GM19395 (cell line): ENCODE results near the gene B3GALNT1.

Source experiments
- ATAC-seq: cut with Tn5 transposase; IDR thresholded peaks from one replicate; pipeline ENCODE4 v1.9.1; 2021; ENCODE audit warnings: mild to moderate bottlenecking, moderate library complexity; ENCODE audit not compliant: unreplicated experiment

B3GALNT1 gene

DNA sequence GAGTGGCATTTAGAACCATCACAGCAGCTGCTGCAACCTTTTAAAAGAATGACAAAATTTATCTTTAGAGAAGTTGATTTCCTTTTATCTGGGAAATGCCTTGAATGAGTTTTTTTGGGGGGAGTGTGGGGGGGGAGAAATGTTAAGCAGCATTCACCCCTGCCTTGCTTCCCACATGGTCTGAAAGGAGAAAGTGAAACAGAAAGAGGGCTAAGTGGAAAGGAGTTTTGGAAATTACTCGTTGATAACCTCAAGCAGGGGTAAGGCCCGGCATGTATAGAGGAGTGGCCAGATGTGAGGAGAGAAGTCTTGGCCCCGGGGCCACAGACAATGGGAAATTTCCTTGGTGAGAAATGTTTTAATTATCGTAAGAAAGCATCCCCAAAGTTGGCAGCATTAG is 23.5 kb downstream of the B3GALNT1 start:
- ATAC-seq, result peak; percentile 93

DNA sequence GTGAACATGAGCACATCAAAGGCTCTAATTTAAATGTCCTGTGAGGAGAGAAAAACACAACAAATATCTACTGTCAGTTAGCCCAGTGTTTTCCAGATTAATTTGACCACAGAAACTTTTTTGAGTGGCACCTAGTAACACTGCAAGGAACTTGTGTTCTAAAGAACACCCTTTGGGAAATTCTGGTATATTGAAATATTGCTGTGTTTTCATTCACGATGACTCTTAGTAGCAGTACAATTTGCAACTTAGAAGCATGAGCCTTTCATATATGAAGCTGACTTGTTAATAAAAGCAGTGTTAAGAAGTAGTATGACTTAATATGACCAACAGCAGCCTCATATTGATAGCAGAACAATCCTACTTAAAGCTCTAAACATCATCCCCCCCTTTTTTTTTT is 32.0 kb downstream of the B3GALNT1 start:
- ATAC-seq, result no peak

DNA sequence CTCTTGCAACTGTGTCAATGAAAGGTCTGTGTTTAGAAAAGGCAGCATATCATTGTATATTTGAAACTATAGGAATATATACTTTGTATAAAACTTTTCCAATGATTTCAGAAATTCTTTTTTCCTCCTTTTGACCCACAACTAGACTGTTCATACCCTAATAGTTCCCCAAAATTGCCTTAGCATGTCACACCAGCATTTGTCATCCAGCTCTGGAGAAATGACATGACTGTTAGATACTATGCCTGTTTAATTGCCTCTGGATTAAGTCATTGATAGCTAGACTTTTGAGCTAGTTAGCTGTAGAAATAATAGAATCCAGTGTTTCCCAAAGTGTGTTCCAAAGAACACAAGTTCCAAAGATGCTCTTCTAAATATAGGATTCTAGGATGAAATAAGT is 32.4 kb downstream of the B3GALNT1 start:
- ATAC-seq, result no peak

DNA sequence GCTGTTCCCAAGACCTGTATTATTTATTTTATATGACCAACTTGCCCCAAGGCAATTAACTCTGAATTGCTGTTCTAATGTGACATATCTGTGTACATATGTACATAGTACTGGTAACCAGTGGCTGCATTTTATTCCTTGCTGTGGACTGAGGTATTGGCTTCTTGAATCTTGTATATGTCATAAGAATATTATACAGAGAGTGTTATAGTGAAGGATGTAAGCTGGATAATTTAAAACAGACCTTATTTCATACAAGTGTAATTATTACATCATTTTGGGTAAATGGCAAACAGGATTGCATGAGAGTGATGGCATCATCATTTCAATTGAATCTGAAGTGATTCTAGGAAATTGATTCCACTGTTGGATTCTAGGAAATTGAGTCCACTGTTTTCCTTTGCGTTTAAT is 32.9 kb downstream of the B3GALNT1 start:
- no peak for ATAC-seq

DNA sequence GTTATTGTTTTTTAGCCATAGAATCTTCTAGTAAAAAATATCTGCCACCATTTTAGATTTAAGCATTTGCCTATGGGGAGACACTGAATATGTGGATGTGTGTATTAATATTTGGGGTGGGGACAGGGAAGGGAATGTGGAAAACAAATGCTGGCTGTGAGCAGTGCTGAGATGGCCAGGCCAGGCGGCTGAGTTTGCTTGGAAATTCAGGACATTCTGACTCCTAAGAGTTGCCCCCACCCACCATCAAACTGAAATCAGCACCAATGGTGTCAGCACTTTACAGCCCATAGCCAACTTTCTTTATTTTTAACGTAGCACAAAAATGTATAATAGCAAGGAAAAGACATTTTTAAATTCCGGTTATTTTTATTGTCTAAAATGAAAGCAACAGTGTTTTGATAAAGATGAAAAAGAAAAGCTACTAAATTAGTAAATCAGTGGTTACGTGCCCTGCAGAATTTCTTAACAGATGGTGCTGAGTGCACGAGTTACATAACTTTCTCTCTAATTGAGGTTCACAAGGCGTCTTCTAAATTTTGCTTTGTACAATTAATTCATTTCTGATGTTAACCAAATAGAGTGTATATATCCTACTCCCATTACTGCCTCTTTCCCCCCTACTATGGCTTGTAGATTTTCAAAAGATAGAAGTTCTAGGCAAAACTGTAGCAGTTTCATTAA is 34.0 kb downstream of the B3GALNT1 start:
- no peak for ATAC-seq

DNA sequence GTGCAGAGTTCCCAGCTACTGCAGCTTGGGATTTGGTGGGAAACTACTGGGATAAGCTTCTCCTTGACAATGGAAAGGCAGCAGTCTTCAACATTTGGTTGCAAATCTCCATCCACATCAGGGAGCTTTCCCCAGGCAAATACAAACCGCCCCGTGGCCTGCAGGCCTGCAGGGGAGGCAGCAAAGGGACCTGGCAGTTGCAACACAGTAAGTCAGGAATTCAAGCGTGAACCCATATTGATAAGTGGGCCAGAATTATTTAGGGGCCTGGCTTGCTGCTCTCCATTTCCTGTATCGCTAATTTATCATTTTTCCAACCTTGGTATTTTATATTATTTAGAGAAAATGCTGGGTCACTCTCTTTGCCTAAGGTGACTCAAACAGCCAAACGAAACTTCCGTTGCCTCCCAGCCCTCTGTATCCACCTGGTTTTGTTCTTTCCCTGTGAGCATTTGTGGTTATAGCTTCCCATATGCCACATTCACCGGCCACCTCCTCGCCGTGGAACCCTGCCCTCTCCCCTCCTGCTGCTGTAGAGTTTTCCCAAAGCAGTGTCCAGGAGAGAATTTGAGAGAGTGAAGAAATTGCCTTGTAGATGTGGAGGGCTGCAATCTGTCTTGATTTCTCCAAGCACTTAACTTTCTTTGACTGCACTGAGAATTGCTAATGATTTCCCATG is 34.8 kb downstream of the B3GALNT1 start:
- no peak for ATAC-seq

DNA sequence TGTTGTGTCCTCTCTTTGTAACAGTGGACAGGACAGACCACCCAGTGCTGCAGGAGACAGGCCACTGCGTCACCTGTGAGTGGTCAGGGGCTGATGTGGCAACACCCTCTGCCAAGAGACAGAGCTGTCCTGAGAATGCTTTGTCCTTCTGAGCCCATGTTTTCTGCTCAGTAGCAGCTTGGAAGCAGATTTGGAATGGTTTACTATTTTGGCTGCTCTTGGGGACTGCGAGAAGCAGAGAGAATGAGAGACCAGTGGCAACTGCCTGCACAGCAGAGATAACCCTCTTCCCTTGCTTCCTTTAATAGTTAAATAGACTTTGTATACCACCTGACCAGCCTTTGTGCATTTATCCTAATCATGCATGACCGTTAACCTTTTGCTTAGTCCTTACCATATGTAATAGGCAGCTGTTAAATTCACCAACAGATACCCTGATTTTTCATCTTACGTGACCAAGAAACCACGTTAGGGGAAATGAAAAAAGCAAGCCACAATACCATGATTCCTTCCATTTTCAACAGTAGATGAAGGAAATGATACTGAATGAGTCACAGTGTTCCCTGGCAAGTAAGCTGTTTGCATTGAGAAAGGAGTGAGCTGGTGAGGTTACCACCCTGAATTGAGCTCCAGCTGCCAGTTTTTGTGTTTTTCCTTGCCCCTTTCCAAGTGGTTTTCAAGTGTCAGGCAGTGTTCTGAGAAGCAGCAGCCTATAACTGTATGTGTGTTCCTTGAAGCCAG is 35.5 kb downstream of the B3GALNT1 start:
- peak; percentile 98 for ATAC-seq

DNA sequence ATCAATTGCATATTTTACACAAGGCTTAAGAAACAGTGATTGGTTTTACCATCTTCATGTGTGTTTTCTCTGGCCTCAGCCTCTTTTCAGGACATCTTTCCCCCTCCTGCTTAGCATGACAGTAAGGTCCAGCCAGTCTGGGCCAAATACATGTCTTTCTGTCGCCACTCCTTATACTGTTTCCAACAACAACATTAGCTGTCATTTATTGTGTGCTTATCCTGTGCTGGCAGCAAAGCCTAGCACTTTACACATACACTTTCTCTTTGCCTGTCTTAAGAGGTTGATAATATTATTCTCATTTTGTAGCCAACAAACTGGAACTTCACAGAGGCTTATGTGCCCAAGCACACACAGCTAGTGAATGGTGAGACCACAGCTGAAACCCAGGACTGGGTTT is 37.8 kb downstream of the B3GALNT1 start:
- ATAC-seq, result no peak

DNA sequence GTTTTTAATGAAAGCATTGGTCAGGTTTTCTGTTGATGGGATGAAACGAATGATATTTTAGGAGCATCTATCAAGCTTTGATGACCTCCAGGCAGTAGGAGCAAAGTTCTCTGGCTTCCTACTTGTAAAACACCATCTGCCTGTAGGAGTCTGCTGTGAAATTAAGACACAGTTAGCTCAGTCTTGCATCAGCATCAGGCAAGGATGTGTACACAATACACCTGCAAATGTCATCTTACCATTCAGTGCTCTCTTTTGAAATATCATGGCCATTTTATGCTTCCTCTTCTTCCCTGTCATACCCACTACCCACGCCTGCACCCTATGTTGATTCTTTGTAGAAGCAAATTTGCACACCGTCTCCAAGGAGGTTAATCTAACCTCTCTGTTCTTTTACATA is 38.2 kb downstream of the B3GALNT1 start:
- no peak for ATAC-seq

DNA sequence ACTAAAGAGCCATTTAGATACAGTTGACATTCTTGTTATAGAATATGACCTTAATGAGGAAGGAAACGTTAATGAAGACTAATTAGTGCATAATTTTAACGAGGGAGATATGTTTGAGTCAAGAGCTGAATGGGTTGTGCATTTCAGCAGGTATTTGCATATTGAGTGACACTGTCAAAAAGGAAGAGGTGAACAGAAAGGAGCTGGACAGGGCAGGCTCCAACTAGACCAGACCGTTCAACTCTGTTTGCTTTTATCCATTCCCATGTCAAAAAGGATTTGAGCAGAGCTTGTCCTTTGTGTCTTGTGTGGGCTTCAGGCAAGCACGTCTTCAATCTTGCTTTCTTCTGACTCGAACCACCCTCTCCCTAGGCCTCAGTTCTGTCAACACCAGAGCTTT is 40.7 kb downstream of the B3GALNT1 start:
- ATAC-seq, result no peak

DNA sequence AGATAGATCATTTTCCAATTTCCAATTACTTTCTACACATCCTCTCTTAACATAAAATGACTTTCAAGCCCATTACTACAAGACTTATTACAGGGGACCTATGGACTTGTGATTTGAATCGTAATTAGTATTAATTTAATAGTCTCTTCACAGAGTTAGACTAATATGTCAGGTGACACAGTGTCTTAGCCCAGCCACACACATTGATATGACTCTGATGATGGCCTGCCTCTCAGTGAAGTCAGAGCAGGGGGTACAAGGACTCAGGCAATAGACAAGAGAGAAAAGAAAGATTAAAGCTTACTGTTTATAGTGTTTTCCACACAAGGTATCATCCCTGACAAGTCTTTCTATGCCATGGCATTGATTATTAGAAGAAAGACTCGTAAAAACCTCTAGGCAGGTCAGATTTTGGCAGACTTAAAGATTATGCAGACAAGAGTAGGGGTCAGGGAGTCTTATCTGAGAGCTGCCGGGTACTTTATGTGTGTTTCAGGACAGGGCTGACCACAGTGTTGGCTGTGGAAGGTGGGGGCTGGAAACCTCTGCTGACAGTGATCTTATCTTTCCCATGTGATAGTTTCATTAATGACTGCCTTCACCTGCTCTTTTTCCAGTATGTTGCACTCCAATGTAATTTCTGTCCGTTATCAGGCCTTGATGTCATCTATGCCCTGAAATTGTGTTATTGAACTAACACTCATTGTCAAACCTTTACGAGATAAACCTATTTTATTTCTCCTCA is 50.1 kb downstream of the B3GALNT1 start:
- ATAC-seq, result no peak

DNA sequence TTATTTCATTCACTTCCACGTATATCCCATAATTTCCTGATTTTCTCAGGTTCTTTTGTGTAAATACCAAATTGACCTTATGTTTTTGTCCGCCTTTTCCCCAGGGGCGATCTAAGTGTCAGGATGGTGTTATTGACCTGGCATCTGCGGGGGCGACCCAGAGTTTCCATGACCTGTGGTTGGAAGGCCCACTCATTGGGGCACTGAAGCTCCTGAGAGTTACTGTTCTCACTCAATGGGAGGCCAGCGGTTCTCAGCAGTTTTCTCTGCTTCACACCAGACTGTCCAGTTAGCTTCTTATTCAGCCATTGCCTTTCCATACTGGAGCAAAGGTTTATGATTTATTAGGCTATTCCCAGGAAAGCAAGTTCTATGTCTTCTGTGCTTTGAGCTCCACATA is 53.3 kb downstream of the B3GALNT1 start:
- ATAC-seq, result no peak

DNA sequence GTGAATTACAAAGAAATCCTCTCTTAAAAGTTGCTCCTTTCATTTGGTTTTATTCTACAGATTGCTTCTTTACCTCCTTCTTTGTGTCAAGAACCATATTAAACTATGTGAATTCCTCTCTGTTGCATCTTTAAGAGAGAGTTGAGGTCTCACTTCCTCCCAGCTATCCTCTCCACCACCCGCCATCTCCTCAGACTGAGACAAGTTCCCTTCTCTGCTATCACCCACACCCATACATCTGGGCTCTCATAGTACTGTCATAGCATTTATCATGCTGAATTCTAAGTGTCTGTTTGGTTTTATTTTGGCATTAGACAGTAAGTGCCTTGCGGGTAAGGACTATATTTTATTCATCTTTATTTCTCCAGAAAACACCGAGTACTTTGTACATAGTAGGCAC is 54.2 kb downstream of the B3GALNT1 start:
- ATAC-seq, result no peak

DNA sequence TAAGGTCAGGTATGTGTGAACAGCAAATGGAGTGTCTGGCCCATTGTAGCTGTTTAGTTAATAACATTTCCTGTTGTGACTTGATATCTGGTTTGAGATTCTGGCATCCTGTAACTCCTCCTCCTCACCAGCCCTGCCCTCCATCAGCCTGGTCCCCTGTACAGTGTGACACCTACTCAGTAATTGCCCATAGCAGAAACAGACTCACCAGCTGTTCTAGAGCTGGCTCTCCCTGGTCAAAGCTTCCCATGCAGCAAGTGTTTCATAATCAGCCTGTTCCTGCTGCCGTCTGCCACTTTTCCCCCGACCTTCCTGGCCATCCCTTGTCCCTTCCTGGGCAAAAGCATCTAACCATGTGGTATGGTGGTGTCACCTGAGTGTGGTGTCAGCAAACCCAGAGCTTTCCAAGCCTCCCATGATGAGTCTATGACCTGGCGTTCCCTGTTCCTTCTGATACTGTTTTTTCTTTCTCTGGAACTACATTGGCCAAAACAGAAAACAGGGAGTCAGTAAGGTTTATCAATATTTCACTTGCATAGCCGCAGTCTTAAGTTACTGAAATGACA is 55.4 kb downstream of the B3GALNT1 start:
- no peak for ATAC-seq

DNA sequence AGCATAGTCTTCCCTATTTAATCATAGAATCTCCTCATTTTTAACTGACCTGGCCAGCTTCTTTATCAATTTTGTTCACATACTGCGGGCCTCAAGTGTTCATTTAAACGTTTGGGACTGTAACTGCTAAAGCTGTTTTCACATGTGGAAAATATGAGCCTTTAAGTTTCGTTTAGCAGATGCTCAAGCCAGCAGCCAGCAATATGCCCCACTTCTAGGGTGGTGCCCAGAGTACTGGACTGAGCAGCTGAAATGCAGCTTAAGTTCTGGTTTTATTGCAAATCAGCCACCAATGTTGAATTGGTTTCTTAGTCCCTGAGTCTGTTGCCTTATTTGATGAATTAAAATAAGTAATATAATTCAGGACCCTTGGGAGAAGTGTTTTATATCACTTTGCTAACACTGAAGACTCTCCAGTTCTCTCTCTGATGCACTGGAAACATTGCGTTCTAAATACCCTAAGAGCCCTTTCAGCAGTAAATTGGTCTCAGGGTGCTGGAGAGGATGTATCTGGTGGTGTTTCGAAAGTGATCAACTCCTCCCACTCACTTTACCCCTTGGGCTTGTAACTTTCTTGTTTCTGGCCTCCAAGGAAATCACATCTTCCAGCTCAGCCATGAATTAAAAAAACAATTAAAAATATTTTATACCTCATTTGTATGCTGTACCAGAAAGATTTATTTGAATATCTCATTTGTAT is 61.7 kb downstream of the B3GALNT1 start:
- peak; percentile 94 for ATAC-seq

DNA sequence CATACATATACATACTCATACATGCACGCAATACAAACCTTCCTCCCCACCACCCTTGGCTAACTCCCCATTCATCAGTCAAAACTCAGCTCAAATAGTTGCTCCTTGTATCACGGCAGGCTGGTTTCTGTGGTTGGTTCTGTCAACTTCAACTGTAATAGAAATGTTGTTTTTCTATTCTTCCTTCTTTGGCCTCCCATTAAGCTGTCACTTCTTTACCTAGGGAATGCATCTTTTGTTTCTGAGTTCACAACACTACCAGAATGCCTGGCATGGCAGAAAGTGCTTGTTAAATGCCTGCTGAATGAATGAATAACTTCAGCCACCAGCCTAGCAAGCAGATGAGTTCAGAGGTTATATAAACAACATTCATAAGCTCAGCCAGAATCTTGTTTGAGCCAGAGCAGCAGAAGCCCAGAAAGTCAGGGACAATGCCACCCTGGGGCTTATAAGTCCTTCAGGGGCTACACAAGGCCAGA is 63.1 kb downstream of the B3GALNT1 start:
- ATAC-seq, result peak; percentile 49

DNA sequence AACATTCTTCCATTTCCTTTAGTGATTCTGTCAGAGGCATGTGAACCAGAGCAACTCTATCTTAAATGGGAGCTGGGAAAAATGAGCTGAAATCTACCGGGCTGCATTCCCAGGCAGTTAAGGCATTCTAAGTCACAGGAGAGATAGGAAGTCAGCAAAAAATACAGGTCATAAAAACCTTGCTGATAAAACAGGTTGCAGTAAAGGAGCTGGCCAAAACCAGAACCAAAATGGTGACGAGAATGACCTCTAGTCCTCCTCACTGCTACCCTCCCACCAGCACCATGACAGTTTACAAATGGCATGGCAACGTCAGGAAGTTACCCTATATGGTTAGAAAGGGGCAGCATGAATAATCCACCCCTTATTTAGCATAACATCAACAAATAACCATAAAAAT is 66.4 kb downstream of the B3GALNT1 start:
- no peak for ATAC-seq

DNA sequence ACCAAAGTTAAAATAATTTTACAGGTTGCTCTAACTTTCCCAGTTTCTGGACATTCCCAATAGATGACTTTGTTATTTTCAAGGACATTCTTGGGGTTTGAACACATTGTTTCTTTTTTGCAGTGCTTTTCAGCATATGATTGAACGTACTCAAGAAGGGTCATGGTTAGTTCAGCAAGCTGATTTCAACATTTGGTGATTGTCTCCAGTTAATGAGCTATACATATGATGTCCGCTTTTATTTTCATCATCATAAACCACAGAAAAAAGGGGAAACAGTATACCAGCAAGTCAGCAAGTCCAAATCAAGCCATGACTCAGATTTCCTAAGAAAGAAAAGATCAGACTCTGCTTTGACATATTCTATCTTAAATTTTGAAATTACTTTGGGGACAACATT is 69.4 kb downstream of the B3GALNT1 start:
- ATAC-seq, result no peak

DNA sequence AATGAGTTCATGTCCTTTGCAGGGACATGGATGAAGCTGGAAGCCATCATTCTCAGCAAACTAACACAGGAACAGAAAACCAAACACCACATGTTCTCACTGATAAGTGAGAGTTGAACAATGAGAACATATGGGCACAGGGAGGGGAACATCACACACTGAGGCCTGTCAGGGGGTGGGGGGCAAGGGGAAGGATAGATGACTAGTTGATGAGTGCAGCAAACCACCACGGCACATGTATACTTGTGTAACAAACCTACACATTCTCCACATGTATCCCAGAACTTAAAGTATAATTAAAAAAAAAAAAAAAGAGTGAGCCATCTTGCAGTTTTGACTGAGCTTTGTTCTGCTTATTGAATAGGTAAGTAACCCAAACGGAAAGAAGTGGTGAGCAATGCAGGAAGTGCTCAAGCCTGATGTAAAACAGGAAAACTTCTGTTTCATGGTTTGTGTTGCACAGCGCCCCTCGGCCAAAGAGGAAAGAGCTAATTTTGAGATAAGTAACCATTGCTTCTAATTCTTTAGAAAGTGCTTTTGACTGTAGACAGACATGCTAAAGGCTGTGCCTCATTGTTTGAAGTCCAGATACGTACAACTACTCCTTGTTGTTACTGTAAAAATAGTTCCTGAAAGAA is 70.1 kb downstream of the B3GALNT1 start:
- peak; percentile 91 for ATAC-seq
